ENCODE data around the gene BMS1.
"Not testable (repeated sequence)": the region's sequence is repeated elsewhere in the genome, so short reads cannot be mapped to it uniquely, and the experiment has no call there.

Gene BMS1

GRCh38 chr10:42827201-42827600 lies 44.6 kb downstream of the BMS1 start:
- ChIA-PET CTCF (no interaction called here), POLR2A (interaction anchor here (0.8 kb wide), 1 partner anchor 44 kb away, joined by 3 read pairs; no protein-coding TSS in a partner anchor)
- no peak for DNase-seq (ENCODE audit: low read depth, low spot score)

DNA sequence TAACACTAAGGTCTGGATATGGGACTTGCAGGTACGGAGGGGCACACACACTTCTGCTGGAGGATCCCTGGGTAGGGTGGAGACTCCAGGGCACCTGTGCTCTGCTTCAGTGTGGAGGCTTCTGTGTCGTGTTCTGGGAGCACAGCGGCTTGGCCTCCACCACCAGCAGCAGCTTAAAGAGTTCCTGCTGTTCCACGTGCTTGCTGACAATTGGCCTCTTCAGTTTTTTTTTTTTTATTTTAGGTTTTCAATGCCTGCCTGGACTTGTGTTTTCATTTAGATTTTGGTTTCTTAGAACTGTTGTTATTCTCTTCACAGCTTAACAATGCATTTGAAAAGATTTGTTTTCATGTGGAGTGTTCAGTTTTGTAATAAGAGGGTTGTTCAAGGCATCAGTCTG lies 45.8 kb downstream of the BMS1 start:
- POLR2A ChIA-PET; DNase-seq (ENCODE audit: low read depth, low spot score); H3K4me3 ChIP-seq (ENCODE audit: low read depth, low read length); CTCF ChIA-PET: not testable (repeated sequence)

More at GRCh38 chr10:42827201-42827600, 44.6 kb downstream of the BMS1 start:
- no peak overlapping the region for H3K4me3 ChIP-seq (ENCODE audit: low read depth, low read length)
- TF ChIP-seq CTCF (IDR thresholded peaks at IDR 0.05; ENCODE audit: insufficient read depth, low read length, missing control alignments): no peak

DNA sequence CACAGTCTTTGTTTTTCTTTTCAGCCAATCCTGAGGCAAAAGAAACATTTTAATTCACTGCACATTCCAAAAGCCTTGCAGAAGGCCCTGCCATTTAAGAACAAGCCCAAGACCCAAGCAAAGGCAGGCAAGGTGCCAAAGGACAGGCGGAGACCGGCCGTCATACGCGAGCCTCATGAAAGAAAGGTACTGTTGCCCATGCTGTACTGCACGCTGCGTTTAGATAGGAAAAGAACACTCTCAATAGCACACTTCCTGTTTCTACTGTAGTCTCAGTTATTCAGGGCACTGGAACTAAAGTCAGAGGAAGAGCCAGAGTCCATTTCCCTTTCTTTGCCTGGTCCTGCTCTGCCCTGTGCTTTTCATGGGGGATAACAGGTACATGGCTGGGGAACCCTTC lies 47.6 kb downstream of the BMS1 start:
- no peak for TF ChIP-seq CTCF (IDR thresholded peaks at IDR 0.05; ENCODE audit: insufficient read depth, low read length, missing control alignments)
- DNase-seq (ENCODE audit: low read depth, low spot score): no peak
- no peak overlapping the region for H3K4me3 ChIP-seq (ENCODE audit: low read depth, low read length)
- POLR2A ChIA-PET: no interaction called here
- CTCF ChIA-PET: no interaction called here

DNA sequence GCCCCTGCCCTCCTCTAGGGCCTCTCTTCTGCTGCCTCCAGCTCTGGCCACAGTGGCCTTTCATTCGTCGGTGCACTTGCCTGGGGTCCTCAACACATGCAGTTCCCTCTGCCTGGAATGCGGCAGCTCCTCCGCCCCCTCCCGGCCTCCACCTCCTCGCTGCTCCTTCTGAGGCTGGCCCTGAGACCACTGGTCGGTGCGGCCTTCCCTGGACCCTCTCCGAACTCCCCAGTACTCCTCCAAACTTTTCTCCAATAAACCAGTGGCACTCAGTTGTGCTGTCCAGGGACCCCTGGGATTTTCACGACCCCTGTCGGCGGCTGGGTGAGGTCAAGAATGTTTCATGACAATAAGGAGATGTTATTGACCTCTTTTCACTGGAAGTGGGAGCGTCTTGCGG lies 53.5 kb downstream of the BMS1 start:
- CTCF ChIA-PET: interaction anchor here (1.1 kb wide), 1 partner anchor 269 kb away, joined by 3 read pairs; no protein-coding TSS in a partner anchor
- no peak for TF ChIP-seq CTCF (IDR thresholded peaks at IDR 0.05; ENCODE audit: insufficient read depth, low read length, missing control alignments)
- H3K4me3 ChIP-seq (ENCODE audit: low read depth, low read length): no peak overlapping the region
- POLR2A ChIA-PET: interaction anchor here (0.5 kb wide), 1 partner anchor 82 kb away, joined by 3 read pairs; no protein-coding TSS in a partner anchor
- no peak for DNase-seq (ENCODE audit: low read depth, low spot score)

GRCh38 chr10:42836771-42837468 lies 54.3 kb downstream of the BMS1 start:
- ChIA-PET POLR2A (interaction anchor here (0.5 kb wide), 1 partner anchor 83 kb away, joined by 3 read pairs; no protein-coding TSS in a partner anchor), CTCF (interaction anchor here (1.1 kb wide), 1 partner anchor 268 kb away, joined by 3 read pairs; no protein-coding TSS in a partner anchor)
- no peak for DNase-seq (ENCODE audit: low read depth, low spot score)
- H3K4me3 ChIP-seq (ENCODE audit: low read depth, low read length): peak overlapping the region; percentile 46
- TF ChIP-seq CTCF (IDR thresholded peaks at IDR 0.05; ENCODE audit: insufficient read depth, low read length, missing control alignments): peak; percentile 19

DNA sequence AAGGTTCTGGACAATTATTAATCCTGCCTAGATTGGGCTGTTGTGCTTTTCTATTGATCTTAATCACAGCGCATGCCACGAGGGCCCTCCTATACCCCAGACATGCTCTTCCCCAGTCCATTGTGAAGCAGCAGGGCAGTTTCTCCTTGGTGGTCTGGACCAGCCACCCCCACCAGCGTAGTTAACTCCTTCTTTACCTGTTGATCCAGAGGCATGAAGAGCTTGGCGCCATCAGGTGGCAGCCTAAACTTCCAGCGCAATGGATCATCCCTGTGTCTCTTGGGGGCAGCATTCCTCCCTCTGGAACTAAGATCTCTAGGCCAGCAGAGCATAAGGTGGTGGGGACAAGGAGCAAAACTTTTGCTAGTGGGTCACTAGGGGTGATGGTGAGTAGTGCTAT lies 62.2 kb downstream of the BMS1 start:
- POLR2A ChIA-PET; DNase-seq (ENCODE audit: low read depth, low spot score); H3K4me3 ChIP-seq (ENCODE audit: low read depth, low read length); CTCF ChIA-PET: not testable (repeated sequence)

DNA sequence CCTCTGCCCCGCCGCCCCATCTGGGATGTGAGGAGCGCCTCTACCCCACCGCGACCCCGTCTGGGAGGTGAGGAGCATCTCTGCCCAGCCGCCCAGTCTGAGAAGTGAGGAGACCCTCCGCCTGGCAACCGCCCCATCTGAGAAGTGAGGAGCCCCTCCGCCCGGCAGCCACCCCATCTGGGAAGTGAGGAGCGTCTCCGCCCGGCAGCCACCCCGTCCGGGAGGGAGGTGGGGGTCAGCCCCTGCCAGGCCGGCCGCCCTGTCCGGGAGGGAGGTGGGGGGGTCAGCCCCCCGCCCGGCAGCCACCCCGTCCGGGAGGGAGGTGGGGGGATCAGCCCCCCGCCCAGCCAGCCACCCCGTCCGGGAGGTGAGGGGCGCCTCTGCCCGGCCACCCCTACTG lies 64.7 kb downstream of the BMS1 start:
- DNase-seq (ENCODE audit: low read depth, low spot score); POLR2A ChIA-PET; H3K4me3 ChIP-seq (ENCODE audit: low read depth, low read length); CTCF ChIA-PET: not testable (repeated sequence)

- no peak for DNase-seq (ENCODE audit: low read depth, low spot score)
- CTCF ChIA-PET: interaction anchor here (2.3 kb wide), 1 partner anchor 15 kb away, joined by 7 read pairs; no protein-coding TSS in a partner anchor
- no peak overlapping the region for H3K4me3 ChIP-seq (ENCODE audit: low read depth, low read length)
- POLR2A ChIA-PET: no interaction called here
- no peak for TF ChIP-seq CTCF (IDR thresholded peaks at IDR 0.05; ENCODE audit: insufficient read depth, low read length, missing control alignments)
Observed at GRCh38 chr10:42850931-42851330, 68.3 kb downstream of the BMS1 start.

All from AG04449 (cell line).